ENCODE results near the gene IL16. TPM values are rescaled to one million over a fixed set of nuclear protein-coding genes. Genes with fewer than 3 reads are reported as not detected.

The IL16 gene
- total and polyA plus RNA-seq, 4 donors: 1.9 to 6.9 (median 4.4) TPM

DNA sequence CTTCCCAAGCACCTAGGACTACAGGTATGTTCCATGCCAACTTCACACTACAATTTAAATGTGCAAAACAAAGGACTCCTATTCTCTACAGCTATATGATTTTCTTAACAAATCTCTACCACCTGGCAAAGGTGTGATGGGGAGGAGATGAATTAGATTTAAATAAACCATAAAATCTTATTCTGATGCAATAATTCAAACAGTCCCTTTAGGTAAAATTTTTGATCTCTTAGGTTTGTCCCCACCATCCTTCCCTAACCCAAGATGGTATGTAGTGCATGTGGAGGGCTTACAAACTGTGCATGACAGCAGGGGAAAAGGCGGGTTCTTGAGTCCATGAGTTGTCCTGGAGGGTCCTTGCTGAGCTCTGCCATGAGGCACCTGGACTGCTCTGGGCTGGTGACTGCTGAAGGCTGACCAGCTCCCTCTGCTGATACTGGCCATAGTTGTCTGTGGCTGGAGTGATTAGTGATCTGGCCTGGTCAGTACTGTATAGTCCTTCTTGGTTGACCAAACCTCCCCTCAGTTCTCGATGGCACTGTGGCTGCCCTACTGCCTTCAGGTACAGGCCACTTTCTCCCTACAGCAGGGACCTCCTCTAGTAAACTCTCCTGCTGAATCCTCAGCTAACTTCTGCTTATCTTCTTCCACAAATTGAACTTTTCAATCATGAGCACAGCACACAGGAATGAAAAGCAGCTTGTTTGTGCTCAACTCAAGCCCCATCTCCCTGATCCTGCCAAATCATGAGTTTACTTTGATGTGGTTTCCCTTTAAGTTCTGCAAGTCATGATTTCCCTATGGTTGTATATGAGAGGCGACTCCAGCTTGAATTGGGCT, 32.5 kb upstream of the IL16 start:
- no peak for TF ChIP-seq GABPA (IDR thresholded peaks at IDR 0.05 in 1 of 2, conservative IDR thresholded peaks at IDR 0.05 in 1 of 2)
- peak in 1 of 2 donors; percentile 26 for TF ChIP-seq RAD21 (IDR thresholded peaks at IDR 0.05)
- WGBS: 86% methylated on average over 3 of the region's 3 CpGs
- DNase-seq (ENCODE audit: low spot score): no peak
- H3K4me1 ChIP-seq (ENCODE audit: control insufficient read depth in 4 of 4, insufficient read depth in 4 of 4, low read length in 3 of 4): no peaks in the 10 kb centered on the region
- no peak overlapping the region for H3K9ac ChIP-seq (ENCODE audit: low read depth in 1 of 2, low read length in 2 of 2)
- no peak overlapping the region for H3K4me3 ChIP-seq (ENCODE audit: low read depth in 1 of 3, low read length in 3 of 3)
- H3K36me3 ChIP-seq (ENCODE audit: control insufficient read depth in 4 of 4, insufficient read depth in 3 of 4, low read depth in 1 of 4, low read length in 3 of 4): no peaks in the 10 kb centered on the region
- H3K27ac ChIP-seq (ENCODE audit: low read depth in 1 of 2, low read length in 2 of 2): no peak overlapping the region
- no peaks in the 10 kb centered on the region for H3K9me3 ChIP-seq (ENCODE audit: control insufficient read depth in 4 of 4, low read length in 3 of 4)
- peaks cover 0 to 4% (median 0%) of the 10 kb centered on the region in 4 donors for H3K27me3 ChIP-seq (ENCODE audit: control insufficient read depth in 4 of 4, insufficient read depth in 4 of 4, low read length in 3 of 4)

DNA sequence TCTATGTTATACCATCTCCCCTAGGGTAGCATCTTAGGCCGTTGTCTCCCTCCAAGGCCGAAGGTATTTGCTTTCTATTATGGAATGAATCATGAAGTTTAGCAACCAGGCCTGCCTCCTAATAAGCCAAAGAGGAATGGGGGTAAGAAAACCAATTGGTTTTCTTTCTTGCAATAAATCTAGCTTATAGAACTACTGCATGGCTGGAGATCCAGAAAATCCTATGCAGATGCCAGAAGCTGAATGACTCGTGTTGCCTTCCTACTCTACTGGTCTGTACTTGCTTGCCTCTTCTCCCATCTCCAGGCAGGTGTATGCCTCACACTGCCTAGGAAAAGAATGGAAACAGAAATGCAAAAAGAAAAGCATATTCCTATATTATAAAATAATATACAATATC, 31.1 kb upstream of the IL16 start:
- WGBS: 74% methylated on average over 3 of the region's 3 CpGs
- H3K4me3 ChIP-seq (ENCODE audit: low read depth in 1 of 3, low read length in 3 of 3): no peak overlapping the region
- no peaks in the 10 kb centered on the region for H3K9me3 ChIP-seq (ENCODE audit: control insufficient read depth in 4 of 4, low read length in 3 of 4)
- DNase-seq (ENCODE audit: low spot score): no peak
- no peaks in the 10 kb centered on the region for H3K4me1 ChIP-seq (ENCODE audit: control insufficient read depth in 4 of 4, insufficient read depth in 4 of 4, low read length in 3 of 4)
- no peak for TF ChIP-seq RXRA (IDR thresholded peaks at IDR 0.05)
- TF ChIP-seq, protein P1, sequence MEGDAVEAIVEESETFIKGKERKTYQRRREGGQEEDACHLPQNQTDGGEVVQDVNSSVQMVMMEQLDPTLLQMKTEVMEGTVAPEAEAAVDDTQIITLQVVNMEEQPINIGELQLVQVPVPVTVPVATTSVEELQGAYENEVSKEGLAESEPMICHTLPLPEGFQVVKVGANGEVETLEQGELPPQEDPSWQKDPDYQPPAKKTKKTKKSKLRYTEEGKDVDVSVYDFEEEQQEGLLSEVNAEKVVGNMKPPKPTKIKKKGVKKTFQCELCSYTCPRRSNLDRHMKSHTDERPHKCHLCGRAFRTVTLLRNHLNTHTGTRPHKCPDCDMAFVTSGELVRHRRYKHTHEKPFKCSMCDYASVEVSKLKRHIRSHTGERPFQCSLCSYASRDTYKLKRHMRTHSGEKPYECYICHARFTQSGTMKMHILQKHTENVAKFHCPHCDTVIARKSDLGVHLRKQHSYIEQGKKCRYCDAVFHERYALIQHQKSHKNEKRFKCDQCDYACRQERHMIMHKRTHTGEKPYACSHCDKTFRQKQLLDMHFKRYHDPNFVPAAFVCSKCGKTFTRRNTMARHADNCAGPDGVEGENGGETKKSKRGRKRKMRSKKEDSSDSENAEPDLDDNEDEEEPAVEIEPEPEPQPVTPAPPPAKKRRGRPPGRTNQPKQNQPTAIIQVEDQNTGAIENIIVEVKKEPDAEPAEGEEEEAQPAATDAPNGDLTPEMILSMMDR (IDR thresholded peaks at IDR 0.05; ENCODE audit: low read depth, low read length, missing input control): no peak
- H3K27me3 ChIP-seq (ENCODE audit: control insufficient read depth in 4 of 4, insufficient read depth in 4 of 4, low read length in 3 of 4): peaks cover 0 to 4% (median 0%) of the 10 kb centered on the region in 4 donors
- no peak overlapping the region for H3K9ac ChIP-seq (ENCODE audit: low read depth in 1 of 2, low read length in 2 of 2)
- no peak overlapping the region for H3K27ac ChIP-seq (ENCODE audit: low read depth in 1 of 2, low read length in 2 of 2)
- H3K36me3 ChIP-seq (ENCODE audit: control insufficient read depth in 4 of 4, insufficient read depth in 3 of 4, low read depth in 1 of 4, low read length in 3 of 4): no peaks in the 10 kb centered on the region

DNA sequence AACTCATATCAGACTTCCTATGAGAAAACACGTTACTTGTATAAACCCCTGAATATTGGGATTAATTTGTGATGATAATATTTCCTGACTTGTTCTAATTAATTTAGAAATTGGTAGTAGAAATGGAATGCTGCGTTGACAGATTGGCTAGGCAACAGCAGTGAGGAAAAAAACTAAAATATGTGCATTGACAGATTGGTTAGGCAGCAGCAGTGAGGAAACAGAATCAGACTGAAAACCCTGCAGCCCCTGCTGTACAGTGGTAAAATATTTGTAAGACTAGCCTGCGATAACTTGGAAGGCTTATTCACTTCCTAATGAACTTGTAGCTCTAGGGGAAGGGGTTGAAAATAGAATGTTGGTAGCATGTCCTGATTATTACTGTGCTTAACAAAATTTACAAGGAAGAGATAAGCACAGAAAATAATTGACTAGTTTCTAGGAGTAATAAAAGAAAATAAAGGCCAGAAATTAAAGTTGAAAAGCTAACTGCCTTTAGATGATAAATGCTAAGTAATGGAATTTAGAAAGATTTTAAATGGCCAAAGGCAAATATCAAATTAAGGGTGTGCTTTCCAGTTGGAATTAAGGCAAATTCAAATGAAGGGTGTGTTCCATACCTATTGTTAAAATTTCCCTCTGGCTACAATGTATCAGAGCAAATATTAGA, 29.9 kb upstream of the IL16 start:
- Histone ChIP-seq H3K9me3 (ENCODE audit: control insufficient read depth in 4 of 4, low read length in 3 of 4) (no peaks in the 10 kb centered on the region), H3K27ac (ENCODE audit: low read depth in 1 of 2, low read length in 2 of 2) (no peak overlapping the region), H3K36me3 (ENCODE audit: control insufficient read depth in 4 of 4, insufficient read depth in 3 of 4, low read depth in 1 of 4, low read length in 3 of 4) (no peaks in the 10 kb centered on the region), H3K4me3 (ENCODE audit: low read depth in 1 of 3, low read length in 3 of 3) (no peak overlapping the region), H3K27me3 (ENCODE audit: control insufficient read depth in 4 of 4, insufficient read depth in 4 of 4, low read length in 3 of 4) (peaks cover 0 to 4% (median 0%) of the 10 kb centered on the region in 4 donors), H3K9ac (ENCODE audit: low read depth in 1 of 2, low read length in 2 of 2) (no peak overlapping the region), H3K4me1 (ENCODE audit: control insufficient read depth in 4 of 4, insufficient read depth in 4 of 4, low read length in 3 of 4) (no peaks in the 10 kb centered on the region)
- TF ChIP-seq, protein P2, sequence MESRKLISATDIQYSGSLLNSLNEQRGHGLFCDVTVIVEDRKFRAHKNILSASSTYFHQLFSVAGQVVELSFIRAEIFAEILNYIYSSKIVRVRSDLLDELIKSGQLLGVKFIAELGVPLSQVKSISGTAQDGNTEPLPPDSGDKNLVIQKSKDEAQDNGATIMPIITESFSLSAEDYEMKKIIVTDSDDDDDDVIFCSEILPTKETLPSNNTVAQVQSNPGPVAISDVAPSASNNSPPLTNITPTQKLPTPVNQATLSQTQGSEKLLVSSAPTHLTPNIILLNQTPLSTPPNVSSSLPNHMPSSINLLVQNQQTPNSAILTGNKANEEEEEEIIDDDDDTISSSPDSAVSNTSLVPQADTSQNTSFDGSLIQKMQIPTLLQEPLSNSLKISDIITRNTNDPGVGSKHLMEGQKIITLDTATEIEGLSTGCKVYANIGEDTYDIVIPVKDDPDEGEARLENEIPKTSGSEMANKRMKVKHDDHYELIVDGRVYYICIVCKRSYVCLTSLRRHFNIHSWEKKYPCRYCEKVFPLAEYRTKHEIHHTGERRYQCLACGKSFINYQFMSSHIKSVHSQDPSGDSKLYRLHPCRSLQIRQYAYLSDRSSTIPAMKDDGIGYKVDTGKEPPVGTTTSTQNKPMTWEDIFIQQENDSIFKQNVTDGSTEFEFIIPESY (IDR thresholded peaks at IDR 0.05): no peak
- TF ChIP-seq TAF1 (conservative IDR thresholded peaks at IDR 0.05): no peak
- TF ChIP-seq, protein P3, sequence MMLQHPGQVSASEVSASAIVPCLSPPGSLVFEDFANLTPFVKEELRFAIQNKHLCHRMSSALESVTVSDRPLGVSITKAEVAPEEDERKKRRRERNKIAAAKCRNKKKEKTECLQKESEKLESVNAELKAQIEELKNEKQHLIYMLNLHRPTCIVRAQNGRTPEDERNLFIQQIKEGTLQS (IDR thresholded peaks at IDR 0.05): no peak
- no peak for TF ChIP-seq SP1 (IDR thresholded peaks at IDR 0.05)
- TF ChIP-seq, protein P1 (IDR thresholded peaks at IDR 0.05; ENCODE audit: low read depth, low read length, missing input control): no peak
- TF ChIP-seq, protein P4, sequence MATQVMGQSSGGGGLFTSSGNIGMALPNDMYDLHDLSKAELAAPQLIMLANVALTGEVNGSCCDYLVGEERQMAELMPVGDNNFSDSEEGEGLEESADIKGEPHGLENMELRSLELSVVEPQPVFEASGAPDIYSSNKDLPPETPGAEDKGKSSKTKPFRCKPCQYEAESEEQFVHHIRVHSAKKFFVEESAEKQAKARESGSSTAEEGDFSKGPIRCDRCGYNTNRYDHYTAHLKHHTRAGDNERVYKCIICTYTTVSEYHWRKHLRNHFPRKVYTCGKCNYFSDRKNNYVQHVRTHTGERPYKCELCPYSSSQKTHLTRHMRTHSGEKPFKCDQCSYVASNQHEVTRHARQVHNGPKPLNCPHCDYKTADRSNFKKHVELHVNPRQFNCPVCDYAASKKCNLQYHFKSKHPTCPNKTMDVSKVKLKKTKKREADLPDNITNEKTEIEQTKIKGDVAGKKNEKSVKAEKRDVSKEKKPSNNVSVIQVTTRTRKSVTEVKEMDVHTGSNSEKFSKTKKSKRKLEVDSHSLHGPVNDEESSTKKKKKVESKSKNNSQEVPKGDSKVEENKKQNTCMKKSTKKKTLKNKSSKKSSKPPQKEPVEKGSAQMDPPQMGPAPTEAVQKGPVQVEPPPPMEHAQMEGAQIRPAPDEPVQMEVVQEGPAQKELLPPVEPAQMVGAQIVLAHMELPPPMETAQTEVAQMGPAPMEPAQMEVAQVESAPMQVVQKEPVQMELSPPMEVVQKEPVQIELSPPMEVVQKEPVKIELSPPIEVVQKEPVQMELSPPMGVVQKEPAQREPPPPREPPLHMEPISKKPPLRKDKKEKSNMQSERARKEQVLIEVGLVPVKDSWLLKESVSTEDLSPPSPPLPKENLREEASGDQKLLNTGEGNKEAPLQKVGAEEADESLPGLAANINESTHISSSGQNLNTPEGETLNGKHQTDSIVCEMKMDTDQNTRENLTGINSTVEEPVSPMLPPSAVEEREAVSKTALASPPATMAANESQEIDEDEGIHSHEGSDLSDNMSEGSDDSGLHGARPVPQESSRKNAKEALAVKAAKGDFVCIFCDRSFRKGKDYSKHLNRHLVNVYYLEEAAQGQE (IDR thresholded peaks at IDR 0.05): no peak
- TF ChIP-seq HNF4G (IDR thresholded peaks at IDR 0.05): no peak
- TF ChIP-seq YY1 (IDR thresholded peaks at IDR 0.05): no peak
- WGBS: 71% methylated on average over 3 of the region's 3 CpGs
- no peak for DNase-seq (ENCODE audit: low spot score)

Measured in liver (tissue), 9 donors.